CD4-positive, alpha-beta T cell treated with Interleukin-21 for 1 hour (primary cell): ENCODE data around the gene THUMPD2.
"Not testable (repeated sequence)": the region's sequence is repeated elsewhere in the genome, so short reads cannot be mapped to it uniquely, and the experiment has no call there.

Source experiments
- DNase-seq: peaks from one replicate; pipeline ENCODE4 v3.0.0-alpha.2; 2020

Gene THUMPD2

GRCh38 chr2:39755466-39755865 lies 23.6 kb downstream of the THUMPD2 start:
- no peak for DNase-seq

DNA sequence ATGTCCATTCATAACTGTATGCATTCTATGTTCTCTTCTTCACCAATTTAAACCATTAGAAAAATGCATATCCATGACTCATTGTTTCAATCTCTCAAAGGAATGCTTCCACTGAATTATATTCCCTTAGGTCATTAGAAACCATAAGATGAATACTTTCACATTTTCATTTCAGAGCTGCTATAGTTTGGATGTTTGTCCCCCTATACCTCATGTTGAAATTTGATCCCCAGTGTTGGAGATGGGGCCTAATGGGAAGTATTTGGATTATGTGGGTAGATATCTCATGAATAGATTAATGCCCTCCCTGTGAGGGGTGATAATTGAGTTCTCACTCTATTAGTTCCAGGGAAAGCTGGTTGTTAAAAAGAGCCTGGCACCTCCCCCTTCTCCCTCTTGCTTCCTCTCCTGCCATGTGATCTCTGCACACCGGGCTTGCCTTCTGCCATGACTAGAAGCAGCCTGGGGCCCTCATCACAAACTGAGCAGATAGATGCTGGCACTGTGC lies 35.7 kb downstream of the THUMPD2 start:
- no peak for DNase-seq

- DNase-seq: no peak
Measured at GRCh38 chr2:39741871-39742270, 37.2 kb downstream of the THUMPD2 start.

DNA sequence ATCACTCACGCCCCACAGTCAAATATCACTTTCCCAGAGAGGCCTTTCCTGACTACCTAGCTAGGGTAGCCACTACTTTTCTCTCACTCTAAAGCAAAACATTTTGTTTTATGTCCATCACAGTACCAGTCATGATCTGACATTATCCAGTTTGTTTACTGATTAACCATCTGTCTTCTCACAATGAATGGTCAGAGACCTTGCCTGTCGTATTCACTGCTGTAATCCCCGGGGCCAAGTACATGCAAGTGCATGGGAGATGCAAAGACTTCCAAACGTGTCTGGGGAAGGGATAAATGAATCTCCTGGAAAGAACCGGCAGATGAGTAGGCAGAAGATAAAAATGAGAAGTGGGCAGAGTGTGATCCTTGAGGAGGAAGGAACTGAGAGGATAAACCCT lies 39.7 kb downstream of the THUMPD2 start:
- DNase-seq: no peak

GRCh38 chr2:39738936-39739335 lies 40.1 kb downstream of the THUMPD2 start:
- no peak for DNase-seq

GRCh38 chr2:39737661-39738060 lies 41.4 kb downstream of the THUMPD2 start:
- no peak for DNase-seq

GRCh38 chr2:39736640-39737039 lies 42.4 kb downstream of the THUMPD2 start:
- no peak for DNase-seq

- no peak for DNase-seq
Measured at GRCh38 chr2:39735648-39736047, 43.4 kb downstream of the THUMPD2 start.

GRCh38 chr2:39734445-39734844 lies 44.6 kb downstream of the THUMPD2 start:
- no peak for DNase-seq

DNA sequence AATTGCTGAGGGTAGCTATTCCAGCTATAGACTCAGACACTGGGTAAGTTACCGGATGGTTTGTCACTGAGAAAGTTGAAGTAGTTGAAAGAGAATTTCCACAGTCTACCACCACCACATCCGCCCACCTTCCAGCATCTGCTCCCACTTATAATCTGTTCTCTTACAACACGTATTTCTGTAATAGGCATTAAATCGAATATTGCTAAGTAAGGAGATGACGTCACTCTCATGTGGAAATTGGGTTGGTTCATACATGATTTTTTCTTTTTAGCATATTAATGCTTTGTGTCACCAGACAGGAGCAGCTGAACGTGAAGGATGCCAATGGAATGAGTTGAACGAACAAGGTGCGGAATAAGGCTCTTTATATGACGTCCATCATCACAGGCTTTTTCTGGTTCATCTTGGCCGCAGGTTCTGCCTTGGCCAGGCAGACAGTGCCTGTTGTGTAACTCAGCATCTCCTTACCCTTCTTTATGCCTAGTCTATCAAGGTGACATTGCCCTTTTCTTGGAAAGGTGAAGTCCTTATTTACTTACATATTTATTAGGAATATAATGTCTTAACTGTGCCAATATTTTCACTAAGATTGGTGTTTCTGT lies 45.9 kb downstream of the THUMPD2 start:
- no peak for DNase-seq

- DNase-seq: no peak
Measured at GRCh38 chr2:39732482-39732881, 46.6 kb downstream of the THUMPD2 start.

GRCh38 chr2:39731546-39731945 lies 47.5 kb downstream of the THUMPD2 start:
- DNase-seq: no peak

DNA sequence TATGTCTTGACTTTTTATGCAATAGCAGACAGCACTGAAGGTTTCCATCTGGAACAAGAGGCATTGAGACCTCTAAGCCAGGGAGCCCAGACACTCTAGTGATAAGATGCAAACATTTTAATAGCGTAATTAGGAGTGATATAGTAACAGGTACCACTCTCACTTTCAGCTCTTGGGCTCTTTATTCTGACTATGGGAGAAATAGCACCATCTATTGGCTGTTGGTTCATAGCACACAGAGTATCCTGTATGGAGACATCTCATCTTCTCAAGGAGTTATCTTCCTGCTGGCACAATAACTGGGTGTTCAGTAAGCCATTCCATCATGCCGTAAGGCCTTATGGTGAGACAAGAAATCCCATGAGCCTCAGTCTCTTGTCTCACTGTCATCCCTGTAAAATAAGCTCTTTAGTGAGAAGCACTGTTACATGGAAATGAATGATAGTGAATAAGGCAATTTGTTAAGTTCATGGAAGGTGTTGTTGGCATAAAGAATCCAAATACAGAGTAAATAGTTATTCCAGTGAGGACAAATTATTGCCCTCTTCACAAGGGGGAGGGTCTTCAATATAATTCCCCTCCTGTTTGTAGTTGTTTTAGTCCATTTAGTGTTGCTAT lies 48.3 kb downstream of the THUMPD2 start:
- DNase-seq: no peak

- DNase-seq: no peak
Measured at GRCh38 chr2:39730276-39730675, 48.8 kb downstream of the THUMPD2 start.

GRCh38 chr2:39728941-39729351 lies 50.1 kb downstream of the THUMPD2 start:
- DNase-seq: no peak

DNA sequence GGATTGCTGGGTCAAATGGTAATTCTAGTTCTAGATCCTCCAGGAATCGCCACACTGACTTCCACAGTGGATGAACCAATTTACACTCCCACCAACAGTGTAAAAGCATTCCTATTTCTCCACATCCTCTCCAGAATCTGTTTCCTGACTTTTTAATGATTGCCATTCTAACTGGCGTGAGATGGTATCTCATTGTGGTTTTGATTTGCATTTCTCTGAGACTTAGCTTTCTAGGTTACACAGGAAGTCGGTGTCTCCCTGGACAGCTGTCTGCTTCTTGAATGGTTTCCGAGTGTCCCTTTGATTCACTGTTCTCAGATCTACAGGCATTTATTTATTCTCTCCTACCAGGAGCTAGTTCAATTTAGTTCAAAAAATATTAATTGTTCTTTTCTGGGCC lies 51.0 kb downstream of the THUMPD2 start:
- DNase-seq: not testable (repeated sequence)

GRCh38 chr2:39725401-39725800 lies 53.7 kb downstream of the THUMPD2 start:
- DNase-seq: no peak

GRCh38 chr2:39724828-39725144 lies 54.3 kb downstream of the THUMPD2 start:
- no peak for DNase-seq

GRCh38 chr2:39723946-39724827 lies 54.9 kb downstream of the THUMPD2 start:
- no peak for DNase-seq

- DNase-seq: no peak
Measured at GRCh38 chr2:39723497-39723896, 55.6 kb downstream of the THUMPD2 start.

- no peak for DNase-seq
Measured at GRCh38 chr2:39720970-39721369, 58.1 kb downstream of the THUMPD2 start.

DNA sequence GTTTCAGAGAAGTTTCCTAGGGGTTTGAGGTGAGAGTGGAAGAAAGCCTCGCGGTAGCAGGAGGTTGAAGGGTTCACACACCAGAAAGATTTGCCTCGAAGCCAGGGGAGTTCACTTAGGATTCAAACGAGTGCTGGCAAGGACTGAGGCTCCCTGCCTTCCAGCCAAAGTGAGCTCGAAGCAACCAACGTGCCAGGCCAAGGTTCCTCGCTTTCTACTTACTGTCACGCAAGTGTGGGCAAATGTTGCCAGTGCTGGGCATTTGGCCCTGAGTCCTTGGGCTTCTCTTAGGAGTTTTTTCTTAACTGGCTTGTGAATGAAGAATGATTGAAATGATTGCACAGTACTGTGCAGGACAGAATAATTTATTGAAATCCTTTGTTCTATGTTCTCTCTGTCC lies 59.7 kb downstream of the THUMPD2 start:
- DNase-seq: no peak

GRCh38 chr2:39718483-39718882 lies 60.6 kb downstream of the THUMPD2 start:
- no peak for DNase-seq

DNA sequence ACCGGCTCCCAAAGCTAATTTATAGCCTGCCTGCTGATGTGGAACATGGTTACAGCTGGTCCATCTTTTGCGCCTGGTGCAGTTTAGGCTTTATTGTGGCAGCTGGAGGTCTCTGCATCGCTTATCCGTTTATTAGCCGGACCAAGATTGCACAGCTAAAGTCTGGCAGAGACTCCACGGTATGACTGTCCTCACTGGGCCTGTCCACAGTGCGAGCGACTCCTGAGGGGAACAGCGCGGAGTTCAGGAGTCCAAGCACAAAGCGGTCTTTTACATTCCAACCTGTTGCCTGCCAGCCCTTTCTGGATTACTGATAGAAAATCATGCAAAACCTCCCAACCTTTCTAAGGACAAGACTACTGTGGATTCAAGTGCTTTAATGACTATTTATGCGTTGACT lies 62.0 kb downstream of the THUMPD2 start:
- no peak for DNase-seq
